ENCODE measurements around the gene IL34.

The IL34 gene

GRCh38 chr16:70680495-70681381 is 34.4 kb downstream of the IL34 start (continued):
- TF ChIP-seq CSRNP3 (CRISPR knock-in tag; IDR thresholded peaks at IDR 0.05) (no peak), TCF4 (CRISPR knock-in tag; IDR thresholded peaks at IDR 0.05; ENCODE audit: borderline replicate concordance) (no peak), ZFP3 (CRISPR knock-in tag; IDR thresholded peaks at IDR 0.05) (no peak), ESRRG (CRISPR knock-in tag; IDR thresholded peaks at IDR 0.05) (no peak), SNAI2 (CRISPR knock-in tag; IDR thresholded peaks at IDR 0.05) (no peak)

GRCh38 chr16:70681382-70682238 is 35.3 kb downstream of the IL34 start:
- no peak for TF ChIP-seq ARNTL (CRISPR knock-in tag; IDR thresholded peaks at IDR 0.05; ENCODE audit: borderline replicate concordance, low read depth)
- no peak for TF ChIP-seq OSR1 (CRISPR knock-in tag; IDR thresholded peaks at IDR 0.05)
- TF ChIP-seq ZFP30 (CRISPR knock-in tag; IDR thresholded peaks at IDR 0.05) = no peak
- no peak for TF ChIP-seq TCF4 (CRISPR knock-in tag; IDR thresholded peaks at IDR 0.05; ENCODE audit: borderline replicate concordance)
- no peak for TF ChIP-seq ZNF8 (CRISPR knock-in tag; IDR thresholded peaks at IDR 0.05)
- no peak for TF ChIP-seq CSDC2 (CRISPR knock-in tag; IDR thresholded peaks at IDR 0.05)
- TF ChIP-seq POU6F1 (CRISPR knock-in tag; IDR thresholded peaks at IDR 0.05; ENCODE audit: borderline replicate concordance, low read depth) = no peak
- TF ChIP-seq ISL1 (CRISPR knock-in tag; IDR thresholded peaks at IDR 0.05) = no peak
- TF ChIP-seq CREB5 (CRISPR knock-in tag; IDR thresholded peaks at IDR 0.05; ENCODE audit: low read depth) = no peak
- no peak for TF ChIP-seq ESRRG (CRISPR knock-in tag; IDR thresholded peaks at IDR 0.05)

GRCh38 chr16:70682239-70683145 is 36.1 kb downstream of the IL34 start:
- no peak for ATAC-seq
- TF ChIP-seq ZC3H10 (CRISPR knock-in tag; IDR thresholded peaks at IDR 0.05) (no peak), CSRNP3 (CRISPR knock-in tag; IDR thresholded peaks at IDR 0.05) (no peak), TCF4 (CRISPR knock-in tag; IDR thresholded peaks at IDR 0.05; ENCODE audit: borderline replicate concordance) (no peak), GLIS3 (CRISPR knock-in tag; IDR thresholded peaks at IDR 0.05) (no peak), PATZ1 (CRISPR knock-in tag; IDR thresholded peaks at IDR 0.05; ENCODE audit: borderline replicate concordance) (no peak)

More at GRCh38 chr16:70681382-70682238, 35.3 kb downstream of the IL34 start:
- no peak for ATAC-seq

Measured in SK-N-SH treated with all-trans-retinoic acid at 6 μM for 48 hours (cell line).